IPS-NIHi7 (cell line): ENCODE data around the gene SRGAP3.

Source experiments
- DNase-seq: peaks from one replicate; pipeline ENCODE4 v3.0.0; 2012; ENCODE audit warnings: mixed read lengths; ENCODE audit errors: extremely low spot score

The SRGAP3 gene

GRCh38 chr3:9047452-9048346 is 201.7 kb downstream of the SRGAP3 start:
- DNase-seq = no peak

- DNase-seq = no peak
Measured at GRCh38 chr3:9045371-9045770, 204.1 kb downstream of the SRGAP3 start.

- DNase-seq = no peak
Measured at GRCh38 chr3:9043063-9043462, 206.4 kb downstream of the SRGAP3 start.

GRCh38 chr3:9041626-9042025 is 207.8 kb downstream of the SRGAP3 start:
- DNase-seq = no peak

GRCh38 chr3:9040996-9041395 is 208.4 kb downstream of the SRGAP3 start:
- no peak for DNase-seq

GRCh38 chr3:9037144-9037711 is 212.2 kb downstream of the SRGAP3 start:
- no peak for DNase-seq

- no peak for DNase-seq
Measured at GRCh38 chr3:9036404-9037131, 212.9 kb downstream of the SRGAP3 start.

GRCh38 chr3:9035961-9036360 is 213.5 kb downstream of the SRGAP3 start:
- no peak for DNase-seq

GRCh38 chr3:9035473-9035872 is 214.0 kb downstream of the SRGAP3 start:
- no peak for DNase-seq

GRCh38 chr3:9033867-9034266 is 215.6 kb downstream of the SRGAP3 start:
- DNase-seq = no peak

- DNase-seq = no peak
Measured at GRCh38 chr3:9032231-9032777, 217.1 kb downstream of the SRGAP3 start.

- no peak for DNase-seq
Measured at GRCh38 chr3:9030034-9030433, 219.4 kb downstream of the SRGAP3 start.

- no peak for DNase-seq
Measured at GRCh38 chr3:9028134-9028533, 221.3 kb downstream of the SRGAP3 start.

- no peak for DNase-seq
Measured at GRCh38 chr3:9026320-9027045, 223.0 kb downstream of the SRGAP3 start.

- DNase-seq = no peak
Measured at GRCh38 chr3:9024341-9024740, 225.1 kb downstream of the SRGAP3 start.

GRCh38 chr3:9023226-9023590 is 226.2 kb downstream of the SRGAP3 start:
- no peak for DNase-seq

- DNase-seq = no peak
Measured at GRCh38 chr3:9022305-9023225, 226.9 kb downstream of the SRGAP3 start.

GRCh38 chr3:9021271-9022009 is 228.0 kb downstream of the SRGAP3 start:
- no peak for DNase-seq

- DNase-seq = no peak
Measured at GRCh38 chr3:9020426-9020825, 229.0 kb downstream of the SRGAP3 start.
